Retina (tissue), 1 donor: ENCODE measurements around the gene ARMC12.

Experiments
- DNase-seq: peaks from one replicate; pipeline ENCODE4 v3.0.0-alpha.2; 2016

ARMC12 gene

GRCh38 chr6:35777356-35778102 lies 40.7 kb downstream of the ARMC12 start:
- no peak for DNase-seq

DNA sequence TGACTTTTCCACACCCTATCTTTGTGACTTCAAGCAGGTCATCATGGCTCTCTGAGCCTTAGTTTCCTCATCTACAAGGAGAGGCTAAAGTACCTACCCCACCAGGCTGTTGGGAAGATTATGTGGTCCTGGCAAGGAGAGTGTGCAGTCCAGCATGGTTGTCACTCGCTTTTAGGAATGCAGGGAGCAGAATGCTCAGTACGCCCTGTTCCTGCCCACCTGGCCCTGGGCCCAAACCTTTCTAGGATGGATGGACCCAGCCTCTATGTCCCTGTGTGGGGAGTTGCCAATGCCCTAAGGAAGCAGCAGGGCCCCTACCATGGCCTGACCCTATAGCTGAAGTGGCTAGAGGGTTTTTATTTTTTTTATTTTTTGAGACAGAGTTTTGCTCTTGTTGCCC lies 41.6 kb downstream of the ARMC12 start:
- no peak for DNase-seq

- no peak for DNase-seq
Measured at GRCh38 chr6:35780719-35781118, 43.9 kb downstream of the ARMC12 start, which contains the start of gene CLPSL1. Gene CLPSL1, plus strand, starts transcription at chr6:35781019. Its CDS starts 92 bp downstream, at chr6:35781111.

DNA sequence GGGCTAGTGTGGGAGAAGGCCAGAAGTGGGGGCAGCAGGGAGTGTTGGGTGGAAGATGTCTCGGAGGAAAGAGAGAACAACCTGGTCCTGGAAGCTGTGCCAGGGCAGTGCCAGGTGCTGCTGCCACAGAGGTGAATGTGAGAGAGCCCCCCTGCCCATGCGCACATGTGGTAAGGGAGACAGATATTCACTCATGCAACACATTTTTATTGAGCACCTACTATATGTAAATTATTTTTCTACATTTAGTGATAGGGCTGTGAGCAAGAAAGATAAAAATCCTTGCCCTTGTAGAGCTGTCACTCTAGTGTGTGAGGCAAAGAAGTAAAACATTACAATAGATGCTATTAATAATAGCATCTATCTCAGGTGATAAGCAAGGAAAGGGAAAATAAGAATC lies 44.5 kb downstream of the ARMC12 start:
- DNase-seq = no peak

DNA sequence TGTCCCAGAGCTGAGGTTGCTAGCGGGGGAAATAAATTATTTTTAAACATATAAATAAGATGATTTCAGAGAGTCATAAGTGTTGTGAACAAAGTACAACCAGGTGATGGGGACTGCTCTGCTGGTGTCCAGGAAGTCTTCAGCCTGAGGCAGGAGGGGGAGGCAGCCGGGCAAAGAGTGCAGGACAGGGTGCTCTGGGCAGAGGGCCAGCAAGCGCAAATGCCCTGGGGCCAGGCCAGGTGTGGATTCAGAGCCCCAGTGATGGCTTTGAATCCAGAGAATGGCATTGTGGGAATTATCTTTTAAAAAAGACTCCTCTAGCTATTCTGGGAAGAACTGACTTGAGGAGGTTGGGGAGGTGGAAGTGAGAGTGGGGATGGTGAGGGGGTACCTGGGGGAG lies 45.6 kb downstream of the ARMC12 start:
- DNase-seq = no peak

GRCh38 chr6:35784200-35784599 lies 47.4 kb downstream of the ARMC12 start:
- no peak for DNase-seq

DNA sequence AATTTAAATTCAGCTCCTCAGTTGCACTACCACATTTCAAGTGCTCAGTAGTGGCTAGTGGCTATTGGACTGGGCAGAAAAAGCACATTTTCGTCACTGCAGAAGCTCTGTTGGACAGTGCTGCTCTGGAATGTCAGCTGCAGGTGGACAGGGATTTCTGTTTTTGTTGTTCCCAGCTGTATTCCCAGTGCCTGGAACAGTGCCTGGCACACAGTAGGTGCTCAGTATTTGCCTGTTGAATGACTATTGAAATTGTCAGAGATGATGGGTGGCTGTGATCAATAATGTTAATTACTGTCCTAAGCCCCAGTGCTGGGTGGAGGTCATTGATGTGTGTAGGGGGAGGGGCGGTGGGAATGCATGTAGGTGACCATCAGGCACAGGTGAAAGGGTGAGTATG lies 49.4 kb downstream of the ARMC12 start:
- no peak for DNase-seq

- no peak for DNase-seq
Measured at GRCh38 chr6:35786810-35787209, 50.0 kb downstream of the ARMC12 start.

DNA sequence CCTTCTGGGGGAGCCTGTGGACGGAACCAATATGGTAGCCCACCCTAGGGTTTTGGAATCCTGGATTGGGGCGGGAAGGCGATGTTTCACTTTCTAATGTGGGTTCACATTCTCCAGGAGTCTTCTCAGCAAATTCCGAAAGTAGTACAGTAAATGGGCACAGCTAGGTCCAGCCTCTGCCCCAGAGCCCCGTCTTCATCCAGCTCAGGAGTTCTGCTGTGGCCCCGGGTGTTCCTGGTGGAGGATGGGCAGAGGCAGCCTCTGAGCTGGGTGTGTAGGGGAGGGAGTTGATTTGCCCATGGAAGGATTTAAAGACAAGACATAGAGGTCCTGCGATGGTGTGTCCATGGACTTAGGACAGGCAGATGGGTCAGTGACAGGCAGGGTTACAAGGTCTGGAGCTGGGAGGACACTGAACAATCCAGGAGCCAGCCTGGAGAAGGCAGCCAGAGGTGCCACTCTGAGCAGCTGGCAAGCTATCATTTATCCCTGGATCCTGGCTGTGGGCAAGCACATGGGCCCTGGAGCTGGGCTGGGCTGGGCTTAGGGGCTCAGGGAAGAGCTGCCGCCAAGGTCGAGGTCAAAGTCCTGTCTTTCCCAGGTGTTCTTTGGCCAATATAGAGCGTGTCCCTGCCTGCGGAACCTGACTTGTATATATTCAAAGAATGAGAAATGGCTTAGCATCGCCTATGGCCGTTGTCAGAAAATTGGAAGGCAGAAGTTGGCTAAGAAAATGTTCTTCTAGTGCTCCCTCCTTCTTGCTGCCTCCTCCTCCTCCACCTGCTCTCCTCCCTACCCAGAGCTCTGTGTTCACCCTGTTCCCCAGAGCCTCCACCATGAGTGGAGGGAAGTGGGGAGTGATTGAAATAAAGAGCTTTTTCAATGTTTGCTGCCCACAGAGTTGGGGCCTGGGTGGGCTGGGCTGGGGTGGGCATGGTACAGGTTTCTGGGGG lies 50.7 kb downstream of the ARMC12 start:
- DNase-seq = no peak

DNA sequence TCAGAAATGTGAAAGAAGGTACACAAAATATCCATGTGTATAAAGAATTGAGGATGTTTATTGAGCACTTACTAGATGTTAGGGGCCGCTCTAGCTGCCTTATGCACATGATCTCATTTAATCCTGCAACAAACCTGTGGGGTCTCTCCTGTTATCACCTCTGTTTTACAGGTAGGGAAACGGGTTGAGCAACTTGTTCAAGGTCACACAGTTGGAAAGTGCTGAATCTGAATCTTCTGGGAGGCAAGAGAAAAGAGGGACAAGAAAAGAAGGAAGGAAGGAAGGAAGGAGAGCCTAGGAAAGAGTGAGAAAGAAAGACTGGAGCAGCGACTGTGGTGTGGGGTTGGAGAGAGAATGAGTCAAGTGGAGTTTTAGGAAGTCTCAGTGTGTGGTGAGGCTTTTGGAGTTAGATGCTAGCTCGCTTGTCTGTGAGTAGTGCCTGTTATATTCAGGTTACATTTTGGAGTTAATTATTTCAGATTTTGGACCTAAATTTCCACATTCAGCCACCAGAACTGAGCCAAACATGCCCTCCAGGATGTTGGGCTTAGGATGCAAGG lies 51.7 kb downstream of the ARMC12 start:
- DNase-seq = no peak

- DNase-seq = no peak
Measured at GRCh38 chr6:35790683-35791082, 53.9 kb downstream of the ARMC12 start.

GRCh38 chr6:35794536-35795452 lies 58.0 kb downstream of the ARMC12 start:
- DNase-seq = no peak

DNA sequence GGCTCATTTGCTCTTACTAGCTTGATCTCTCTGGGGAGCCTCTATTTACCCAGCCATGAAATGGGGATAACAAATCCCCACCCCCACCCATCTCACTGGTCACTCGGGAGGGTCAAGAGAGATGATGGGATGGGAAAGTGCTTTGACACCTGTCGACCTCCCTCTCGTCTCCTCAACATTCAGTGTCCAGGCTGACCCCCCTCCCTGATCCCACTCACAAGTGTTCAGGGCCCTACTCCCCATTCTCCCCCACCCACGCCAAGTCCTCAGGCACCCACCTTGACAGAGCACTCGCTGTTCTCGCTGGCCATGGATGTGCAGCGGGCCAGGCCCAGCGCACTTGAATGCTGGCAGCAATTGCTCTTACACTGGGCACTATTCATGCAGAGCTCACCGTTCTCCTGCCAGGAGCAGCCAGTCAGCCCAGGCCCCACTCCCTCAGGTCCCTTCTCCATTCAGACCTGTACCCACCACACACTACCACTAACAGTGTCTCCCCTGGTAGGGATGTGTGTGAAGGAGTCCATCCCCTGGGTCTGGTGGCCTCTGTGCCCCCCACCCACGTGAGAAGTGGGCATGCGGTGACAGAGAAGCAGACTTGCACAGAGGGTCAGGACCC lies 58.7 kb downstream of the ARMC12 start:
- no peak for DNase-seq

- no peak for DNase-seq
Measured at GRCh38 chr6:35796236-35796635, 59.4 kb downstream of the ARMC12 start.

- peak; percentile 48 for DNase-seq
Measured at GRCh38 chr6:35797837-35798526, 61.1 kb downstream of the ARMC12 start.
